Osteoblast (primary cell): Measurements from ENCODE around the gene NHERF2. TPM values are rescaled to one million over a fixed set of nuclear protein-coding genes. Genes with fewer than 3 reads are reported as not detected.

Experiments
- DNase-seq: peaks from one replicate; pipeline ENCODE4 v3.0.0; 2011; ENCODE audit warnings: low spot score, mixed read lengths; ENCODE audit not compliant: insufficient read length; ENCODE audit errors: missing footprints
- H2AFZ ChIP-seq: 2 replicates; pipeline ENCODE4 v1.6.0; 2011; ENCODE audit warnings: mild to moderate bottlenecking, low read length
- H3K27ac ChIP-seq: 2 replicates; pipeline ENCODE4 v1.5.1; 2011; ENCODE audit warnings: mild to moderate bottlenecking, low read depth, low read length, moderate library complexity
- H3K27me3 ChIP-seq: 2 replicates; pipeline ENCODE4 v1.6.0; 2012; ENCODE audit warnings: mild to moderate bottlenecking, control low read depth, inconsistent platforms, low read length, moderate library complexity; ENCODE audit not compliant: insufficient read depth
- H3K36me3 ChIP-seq: 2 replicates; pipeline ENCODE4 v1.5.1; 2011; ENCODE audit warnings: mild to moderate bottlenecking, low read length, control low read depth, moderate library complexity; ENCODE audit not compliant: insufficient read depth
- H3K4me1 ChIP-seq: 2 replicates; pipeline ENCODE4 v1.5.1; 2011; ENCODE audit warnings: mild to moderate bottlenecking, low read length, control low read depth, moderate library complexity; ENCODE audit not compliant: insufficient read depth
- H3K4me2 ChIP-seq: 2 replicates; pipeline ENCODE4 v1.6.0; 2011; ENCODE audit warnings: mild to moderate bottlenecking, low read length; ENCODE audit not compliant: insufficient read depth
- H3K4me3 ChIP-seq: fragments of 200-600 bp; sonication (generic); 3 replicates; pipeline ENCODE4 v1.5.1; 2012; ENCODE audit warnings: mild to moderate bottlenecking, low read length, inconsistent platforms; ENCODE audit not compliant: insufficient read depth
- H3K79me2 ChIP-seq: 2 replicates; pipeline ENCODE4 v1.6.0; 2012; ENCODE audit warnings: mild to moderate bottlenecking, low read length, control low read depth, inconsistent platforms; ENCODE audit not compliant: insufficient read depth
- H3K9me3 ChIP-seq: 2 replicates; pipeline ENCODE4 v1.5.1; 2011; ENCODE audit warnings: low read depth, low read length, control low read depth
- H4K20me1 ChIP-seq: 2 replicates; pipeline ENCODE4 v1.6.0; 2012; ENCODE audit warnings: mild to moderate bottlenecking, low read length, control low read depth; ENCODE audit not compliant: insufficient read depth
- CTCF ChIP-seq: IDR thresholded peaks from 2 replicates; pipeline ENCODE4 v1.5.1; 2011; ENCODE audit warnings: mild to moderate bottlenecking, low read depth, low read length, moderate library complexity; ENCODE audit errors: extremely low read depth
- total RNA-seq: library from RNA; depleted of rRNA; stranded (reverse); fragments of >200 nt; gene quantifications from 2 replicates; pipeline ENCODE4 v1.2.3, GENCODE V29; 2012

NHERF2 gene
- total RNA-seq, 1 donor = 33.7 TPM

DNA sequence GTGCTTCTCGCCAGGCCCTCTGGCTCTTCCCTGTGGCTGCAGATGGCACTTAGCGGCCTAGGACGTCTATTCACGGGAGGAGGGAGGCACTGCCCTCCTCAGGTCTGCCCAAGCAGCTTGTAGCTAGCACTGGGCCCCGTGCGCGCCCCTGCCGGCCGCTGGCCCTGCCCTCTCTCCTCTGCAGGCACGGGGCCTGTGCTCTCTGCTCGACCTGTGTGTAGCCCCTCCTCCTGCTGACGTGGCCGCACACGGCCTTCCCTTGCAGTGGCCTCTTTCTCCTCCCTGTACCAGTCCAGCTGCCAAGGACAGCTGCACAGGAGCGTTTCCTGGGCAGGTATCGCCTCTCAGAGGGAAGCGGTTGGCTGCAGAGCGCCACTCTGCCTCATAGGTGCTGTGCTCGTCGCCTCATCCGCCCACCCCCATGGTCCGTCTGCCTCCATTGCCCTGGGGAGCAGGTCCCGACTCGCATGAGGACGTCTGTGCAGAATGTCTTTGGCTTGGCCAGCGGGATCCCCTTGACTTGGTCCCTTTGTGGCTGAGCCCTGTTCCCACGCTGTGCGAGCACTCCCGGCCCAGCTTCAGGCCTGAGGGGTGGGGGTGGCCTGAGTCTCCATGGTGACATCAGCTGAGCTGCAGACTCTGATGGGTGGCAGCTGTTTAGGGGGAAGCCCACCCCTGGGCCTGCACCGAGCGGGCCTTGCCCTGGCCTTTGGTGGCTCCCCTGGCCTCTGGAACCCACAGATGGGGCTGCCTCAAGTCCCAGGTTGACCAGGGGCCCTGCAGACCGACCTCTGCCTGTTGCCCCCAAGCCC lies 55.7 kb downstream of the NHERF2 start:
- Histone ChIP-seq H4K20me1 (peaks cover 8% of the 10 kb centered on the region), H3K27me3 (no peaks in the 10 kb centered on the region), H3K9me3 (no peaks in the 10 kb centered on the region), H3K4me1 (no peaks in the 10 kb centered on the region), H3K79me2 (no peaks in the 10 kb centered on the region), H2AFZ (no peak overlapping the region), H3K4me2 (no peak overlapping the region), H3K4me3 (no peak overlapping the region), H3K36me3 (peaks cover 42% of the 10 kb centered on the region), H3K27ac (no peak overlapping the region)
- no peak for TF ChIP-seq CTCF
- peak; percentile 93 for DNase-seq

GRCh38 chr16:2082983-2083364 lies 56.3 kb downstream of the NHERF2 start:
- Histone ChIP-seq H4K20me1 (peaks cover 10% of the 10 kb centered on the region), H3K4me2 (no peak overlapping the region), H3K4me1 (no peaks in the 10 kb centered on the region), H3K79me2 (no peaks in the 10 kb centered on the region), H2AFZ (no peak overlapping the region), H3K36me3 (peaks cover 40% of the 10 kb centered on the region), H3K4me3 (no peak overlapping the region), H3K27me3 (no peaks in the 10 kb centered on the region), H3K9me3 (no peaks in the 10 kb centered on the region), H3K27ac (no peak overlapping the region)
- DNase-seq = no peak
- no peak for TF ChIP-seq CTCF

GRCh38 chr16:2083409-2083808 lies 56.7 kb downstream of the NHERF2 start:
- H3K4me1 ChIP-seq = no peaks in the 10 kb centered on the region
- no peaks in the 10 kb centered on the region for H3K79me2 ChIP-seq
- peaks cover 10% of the 10 kb centered on the region for H4K20me1 ChIP-seq
- no peak for TF ChIP-seq CTCF
- peaks cover 44% of the 10 kb centered on the region for H3K36me3 ChIP-seq
- no peak overlapping the region for H3K27ac ChIP-seq
- no peaks in the 10 kb centered on the region for H3K9me3 ChIP-seq
- DNase-seq = peak; percentile 90
- H3K4me2 ChIP-seq = no peak overlapping the region
- H2AFZ ChIP-seq = no peak overlapping the region
- no peak overlapping the region for H3K4me3 ChIP-seq
- H3K27me3 ChIP-seq = no peaks in the 10 kb centered on the region

GRCh38 chr16:2083876-2084780 lies 57.4 kb downstream of the NHERF2 start:
- H4K20me1 ChIP-seq = peaks cover 14% of the 10 kb centered on the region
- no peak overlapping the region for H3K4me3 ChIP-seq
- H3K4me2 ChIP-seq = no peak overlapping the region
- H3K4me1 ChIP-seq = no peaks in the 10 kb centered on the region
- no peaks in the 10 kb centered on the region for H3K9me3 ChIP-seq
- H3K27ac ChIP-seq = no peak overlapping the region
- no peak overlapping the region for H2AFZ ChIP-seq
- no peak for TF ChIP-seq CTCF
- H3K79me2 ChIP-seq = no peaks in the 10 kb centered on the region
- DNase-seq = peak; percentile 93
- H3K36me3 ChIP-seq = peaks cover 48% of the 10 kb centered on the region
- H3K27me3 ChIP-seq = no peaks in the 10 kb centered on the region
